ENCODE data around the gene RNF126.

GRCh38 chr19:620166-620862 lies 42.7 kb downstream of the RNF126 start:
- TF ChIP-seq CTCF (IDR thresholded peaks at IDR 0.05; ENCODE audit: poor library complexity, severe bottlenecking): no peak
- TF ChIP-seq EZH2 (IDR thresholded peaks at IDR 0.05; ENCODE audit: borderline replicate concordance, insufficient read depth, low read length, poor library complexity, severe bottlenecking): no peak
- no peak for TF ChIP-seq EP300 (conservative IDR thresholded peaks at IDR 0.05; ENCODE audit: poor library complexity, severe bottlenecking)
- TF ChIP-seq REST (IDR thresholded peaks at IDR 0.05; ENCODE audit: borderline replicate concordance): no peak
- TF ChIP-seq POLR2AphosphoS5 (IDR thresholded peaks at IDR 0.05): no peak

Measured in neural cell (in vitro differentiated cells).